HG03521 (cell line): Measurements from ENCODE around the gene KCNE1.

ENCODE experiments used
- ATAC-seq: cut with Tn5 transposase; IDR thresholded peaks from one replicate; pipeline ENCODE4 v1.9.1; 2021; ENCODE audit warnings: mild to moderate bottlenecking, moderate library complexity; ENCODE audit not compliant: unreplicated experiment

Gene KCNE1

DNA sequence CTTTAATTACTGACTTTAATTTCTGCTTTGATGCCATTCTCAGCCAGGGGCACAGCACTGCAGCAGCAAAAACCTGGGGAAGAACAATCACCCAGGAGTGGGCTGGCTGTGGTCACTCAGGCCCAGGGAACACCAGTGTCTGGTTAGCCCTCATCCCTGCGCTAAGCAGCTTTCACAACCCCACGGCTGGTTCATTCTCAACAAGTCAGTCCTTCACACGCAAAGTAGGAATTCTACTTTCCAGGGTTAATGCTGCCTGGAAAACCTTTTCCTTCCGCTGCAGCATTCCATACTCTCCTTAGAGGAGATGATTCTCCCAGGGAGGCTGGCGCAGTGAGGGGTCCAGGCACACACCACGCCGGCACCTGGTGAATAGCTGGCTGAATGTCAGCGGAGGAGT, 24.3 kb upstream of the KCNE1 start:
- no peak for ATAC-seq

DNA sequence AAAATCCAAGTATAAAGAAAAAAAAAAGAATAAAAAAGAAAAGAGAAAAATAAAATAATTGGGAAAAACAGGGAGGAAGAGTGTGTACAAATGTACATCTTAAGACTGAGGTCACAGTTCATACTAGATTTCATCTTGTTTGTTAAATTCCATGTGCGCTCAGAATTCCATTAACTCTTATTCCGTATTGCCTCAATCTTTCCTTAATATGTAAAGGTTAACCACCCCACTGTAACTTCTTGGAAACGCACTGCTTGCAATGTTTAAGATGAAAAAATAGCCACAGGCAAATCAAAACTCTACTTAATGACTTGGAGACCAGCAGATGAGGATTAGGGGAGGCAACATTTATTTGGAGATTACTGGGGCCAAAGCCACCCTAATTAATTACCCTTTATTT, 23.9 kb upstream of the KCNE1 start:
- ATAC-seq = no peak

DNA sequence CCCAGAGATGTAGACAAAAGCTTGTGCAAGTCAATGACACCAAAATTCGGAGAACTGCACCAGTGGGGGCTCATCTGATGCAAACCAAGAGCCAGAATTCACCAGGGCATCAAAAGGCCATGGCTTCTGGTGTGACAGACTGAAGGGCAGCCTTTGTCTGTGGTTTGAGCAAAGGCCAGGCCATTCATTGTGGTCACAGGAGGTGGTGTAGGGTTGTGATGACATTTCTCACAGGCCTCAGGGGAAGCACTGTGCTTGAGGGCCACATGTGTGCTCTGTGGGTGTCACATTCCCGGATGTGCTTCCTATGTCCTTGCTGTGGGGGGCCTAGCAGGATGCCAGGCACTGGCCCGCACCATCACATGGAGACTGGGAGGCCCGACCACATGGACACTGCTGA, 22.5 kb upstream of the KCNE1 start:
- ATAC-seq = no peak

DNA sequence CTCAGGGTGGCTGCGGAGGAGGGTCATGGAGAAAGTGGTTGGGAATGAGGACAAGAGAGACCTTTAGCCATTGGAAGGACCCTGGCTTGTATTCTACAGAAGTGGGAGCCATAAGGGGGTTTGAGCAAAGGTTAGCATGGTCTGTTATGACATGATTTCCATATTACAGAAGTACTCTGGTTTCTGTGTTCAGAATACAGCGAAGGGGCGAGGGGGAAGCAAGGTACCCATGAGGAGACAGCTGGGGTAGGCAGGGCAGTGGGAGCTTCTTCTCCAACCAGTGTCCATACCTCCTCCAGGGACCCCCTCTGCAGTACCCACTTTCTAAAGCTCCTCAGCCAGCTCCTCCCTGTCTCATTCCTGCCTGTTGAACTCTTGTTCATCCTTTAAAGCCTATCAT, 21.9 kb upstream of the KCNE1 start:
- ATAC-seq = no peak

DNA sequence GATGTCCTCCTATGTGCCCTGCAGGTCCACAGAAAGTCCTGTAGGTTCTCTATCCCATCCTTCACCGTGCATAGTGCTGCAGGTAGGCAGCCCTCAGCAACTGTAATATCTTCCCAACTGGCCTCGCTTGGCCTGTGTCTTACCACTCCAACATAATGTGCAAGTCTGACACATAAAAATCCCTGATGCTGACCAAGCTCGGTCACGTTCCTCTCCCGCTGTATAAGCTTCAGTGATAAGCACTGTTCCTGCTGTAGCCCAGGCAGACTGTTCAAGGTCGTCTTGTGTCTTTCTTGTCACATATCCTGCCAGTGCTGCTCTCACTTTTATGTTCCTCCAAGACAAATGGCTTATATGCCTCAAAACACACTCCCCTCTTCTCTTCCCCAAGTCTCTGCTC, 19.4 kb upstream of the KCNE1 start:
- no peak for ATAC-seq

DNA sequence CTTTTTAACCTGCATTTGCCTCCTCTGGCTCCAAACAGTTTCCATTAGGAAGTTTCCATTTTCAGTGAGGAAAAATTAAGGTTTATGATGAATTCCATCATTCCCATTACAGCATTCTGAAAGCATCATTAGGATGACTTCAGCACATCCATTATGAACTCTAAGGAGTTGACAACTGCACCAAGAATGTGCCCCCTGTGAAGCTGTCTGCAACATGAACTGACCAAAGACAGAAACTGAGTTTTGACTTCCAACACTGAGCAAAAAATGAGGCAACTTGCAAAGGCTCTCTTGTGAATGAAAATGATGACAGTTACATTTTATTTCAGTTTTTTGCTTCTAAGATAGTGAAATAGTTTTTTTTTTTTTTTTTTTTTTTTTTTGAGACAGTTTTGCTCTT, 18.3 kb upstream of the KCNE1 start:
- ATAC-seq = no peak

DNA sequence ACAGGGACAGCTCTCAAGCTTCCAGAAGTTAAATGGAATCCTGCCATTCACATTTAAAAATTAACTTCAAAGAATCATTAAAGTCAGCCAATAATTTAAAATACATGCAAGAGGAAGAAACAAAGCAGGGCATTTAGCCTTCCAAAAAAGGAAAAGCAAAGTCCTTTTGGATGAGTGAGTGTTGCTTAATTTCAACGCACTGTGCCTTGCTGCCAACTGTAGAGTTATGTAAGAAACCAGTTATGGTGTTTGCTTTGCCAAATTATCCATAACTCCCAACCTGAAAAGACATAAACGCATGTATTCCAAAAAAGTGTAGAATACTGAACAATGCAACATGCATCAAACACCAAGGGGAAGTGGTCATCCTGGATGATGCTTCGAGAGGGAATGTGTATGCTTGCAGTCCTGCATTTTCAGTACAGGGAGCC, 16.1 kb upstream of the KCNE1 start:
- ATAC-seq = no peak

DNA sequence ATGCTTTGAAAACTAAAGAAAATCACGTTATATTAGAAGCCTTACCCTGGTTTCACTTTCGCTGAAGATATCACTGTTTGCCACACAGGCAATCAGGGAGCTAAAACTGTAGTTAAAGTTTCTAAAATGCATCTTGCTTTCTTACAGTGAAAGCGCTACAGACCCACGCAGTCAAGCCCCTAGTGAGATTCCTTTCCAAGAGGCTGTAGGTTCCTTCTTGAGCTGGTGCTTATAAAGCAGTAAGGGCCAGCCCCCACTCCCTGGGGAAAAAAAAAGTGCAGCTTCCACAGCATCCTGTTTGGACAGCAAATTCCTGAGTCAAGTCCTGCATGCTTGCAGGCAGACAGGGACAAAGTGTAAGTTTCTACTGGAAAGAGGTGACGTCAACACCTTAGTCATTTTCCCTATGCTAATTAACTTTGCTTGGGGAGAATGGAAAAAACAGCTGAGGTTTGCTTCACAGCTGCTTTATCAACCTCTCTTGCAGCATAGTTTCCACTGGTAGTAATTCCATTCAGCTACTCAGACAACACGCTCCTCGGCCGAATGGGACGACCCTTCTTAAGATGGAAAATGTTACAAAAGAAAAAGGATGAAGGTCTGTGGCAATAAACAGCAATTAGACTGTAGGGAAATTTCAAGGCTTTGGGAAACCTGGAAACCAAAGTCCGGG, 14.7 kb upstream of the KCNE1 start:
- ATAC-seq = no peak

DNA sequence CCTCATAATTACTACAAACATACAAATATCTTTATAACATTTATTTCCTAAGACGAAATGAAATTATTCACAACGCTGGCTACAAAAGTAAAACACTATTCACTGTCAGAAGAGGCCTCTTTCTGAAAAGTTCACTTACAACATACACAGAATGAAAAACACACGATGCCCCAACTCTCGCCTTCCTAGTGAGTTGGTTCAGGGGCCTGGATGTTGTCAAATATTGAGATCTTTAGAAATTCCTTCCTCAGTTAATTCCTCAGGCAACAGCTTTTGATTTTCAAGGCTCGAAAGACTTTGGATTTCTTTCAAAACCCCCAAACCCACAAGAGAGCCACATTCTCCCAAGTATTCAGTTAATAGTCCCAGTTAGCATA, 14.2 kb upstream of the KCNE1 start:
- no peak for ATAC-seq

DNA sequence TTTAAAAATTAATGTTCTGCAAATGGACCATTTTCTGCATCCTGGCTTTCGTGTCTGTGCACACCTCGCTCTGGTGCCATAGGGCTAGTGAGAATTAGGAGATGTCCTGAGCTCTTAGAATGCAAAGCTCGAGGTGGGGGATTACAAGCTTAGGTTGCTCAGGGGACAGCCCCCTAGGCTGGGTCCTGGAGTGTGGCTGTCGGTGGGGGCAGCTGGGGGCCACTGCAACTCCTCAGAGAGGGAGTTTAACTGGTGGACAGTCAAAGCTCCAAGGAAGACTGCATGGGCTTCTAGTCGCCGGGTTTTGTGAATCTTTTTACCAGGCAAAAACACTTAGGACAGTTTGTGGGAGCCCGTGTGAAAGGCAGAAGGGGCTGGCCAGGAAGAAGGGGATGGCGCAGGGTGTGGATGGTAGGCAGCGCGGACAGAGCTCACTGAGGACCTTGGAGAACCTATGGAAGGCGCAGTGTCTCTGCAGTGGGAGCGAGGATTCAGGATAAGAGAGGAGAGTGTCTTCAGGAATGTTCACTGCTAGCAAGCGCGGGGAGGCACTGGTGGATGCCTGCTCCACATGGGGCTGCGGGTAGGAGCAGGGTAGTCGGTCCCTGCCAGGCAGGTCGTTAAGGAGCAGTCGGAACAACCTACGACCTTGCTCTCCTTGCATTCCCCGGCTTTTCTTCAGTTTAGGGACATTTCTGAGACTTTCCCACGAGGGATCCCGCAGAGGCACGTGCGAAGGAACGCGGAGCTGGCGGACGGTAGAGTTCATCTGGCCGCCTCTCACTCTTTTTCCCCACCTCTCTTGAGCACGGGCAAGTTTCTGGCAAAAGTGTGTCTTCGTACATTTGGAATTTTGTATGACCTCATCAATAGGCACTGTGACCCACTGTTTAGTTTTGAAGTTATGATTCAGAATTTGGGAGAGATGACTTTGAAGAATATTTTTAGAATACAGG, 12.9 kb upstream of the KCNE1 start:
- ATAC-seq = no peak

DNA sequence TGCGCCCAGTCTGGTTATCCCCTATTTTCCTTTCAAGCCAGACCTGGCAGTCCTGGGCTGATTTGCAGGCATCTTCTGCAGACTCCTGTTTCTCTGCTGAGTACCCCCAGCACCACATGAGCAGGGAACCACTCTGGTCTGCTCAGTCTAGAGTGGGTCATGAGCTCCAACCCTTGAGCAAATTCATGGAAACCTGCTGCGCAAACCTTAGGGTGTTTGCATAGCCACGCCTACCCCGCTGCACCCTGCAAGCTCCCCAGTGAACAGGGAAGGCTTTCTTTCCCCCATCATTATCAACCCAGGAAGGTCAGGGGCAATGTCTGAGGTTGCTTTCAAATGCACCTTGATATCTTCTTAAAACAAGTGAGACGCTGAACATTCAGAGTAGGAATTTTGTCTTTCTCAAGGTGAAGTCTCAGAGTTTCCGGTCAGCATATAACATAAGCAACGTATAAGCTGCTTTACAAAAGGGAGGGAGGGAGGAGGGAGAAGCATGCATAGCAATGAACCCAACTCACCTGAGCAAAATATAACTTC, 11.1 kb upstream of the KCNE1 start:
- no peak for ATAC-seq

DNA sequence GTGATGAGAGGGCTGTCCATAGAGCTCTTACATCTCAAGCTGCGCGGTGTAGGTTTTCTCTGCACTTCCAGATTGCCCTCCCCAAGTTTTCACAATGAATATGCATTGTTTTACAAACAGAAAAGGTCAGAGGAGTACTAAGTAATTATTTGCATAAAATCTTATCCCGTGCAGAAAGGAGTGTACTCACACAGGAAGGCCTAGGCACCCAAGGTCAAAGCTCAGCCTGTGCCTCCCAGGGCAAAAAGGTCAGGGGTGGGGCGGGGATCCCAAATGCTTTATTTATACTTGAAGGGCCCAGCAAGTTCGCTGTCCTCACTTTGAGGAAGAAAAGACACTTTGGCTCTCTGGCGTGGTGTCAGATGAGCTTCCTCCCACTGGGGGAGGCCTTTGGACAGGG, 10.3 kb upstream of the KCNE1 start:
- no peak for ATAC-seq

DNA sequence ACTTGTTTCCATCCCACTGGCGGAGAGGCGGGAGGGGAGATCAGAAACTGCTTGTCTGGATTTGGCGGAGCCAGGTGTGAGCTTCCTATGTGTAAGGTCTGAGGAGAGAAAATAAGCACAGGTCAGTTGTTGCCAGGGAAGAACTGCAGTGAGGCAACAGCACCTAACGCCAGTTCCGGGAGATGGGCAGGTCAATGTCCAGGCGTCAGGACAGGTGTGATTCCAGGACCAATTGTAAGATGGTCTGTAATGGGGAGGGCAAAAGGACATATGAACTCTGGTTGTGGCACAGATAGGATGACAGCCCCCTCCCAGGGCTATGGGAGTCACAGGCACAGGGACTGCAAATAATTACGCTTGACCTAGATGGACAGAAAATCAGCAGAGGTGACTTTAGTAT, 9.6 kb upstream of the KCNE1 start:
- ATAC-seq = no peak

DNA sequence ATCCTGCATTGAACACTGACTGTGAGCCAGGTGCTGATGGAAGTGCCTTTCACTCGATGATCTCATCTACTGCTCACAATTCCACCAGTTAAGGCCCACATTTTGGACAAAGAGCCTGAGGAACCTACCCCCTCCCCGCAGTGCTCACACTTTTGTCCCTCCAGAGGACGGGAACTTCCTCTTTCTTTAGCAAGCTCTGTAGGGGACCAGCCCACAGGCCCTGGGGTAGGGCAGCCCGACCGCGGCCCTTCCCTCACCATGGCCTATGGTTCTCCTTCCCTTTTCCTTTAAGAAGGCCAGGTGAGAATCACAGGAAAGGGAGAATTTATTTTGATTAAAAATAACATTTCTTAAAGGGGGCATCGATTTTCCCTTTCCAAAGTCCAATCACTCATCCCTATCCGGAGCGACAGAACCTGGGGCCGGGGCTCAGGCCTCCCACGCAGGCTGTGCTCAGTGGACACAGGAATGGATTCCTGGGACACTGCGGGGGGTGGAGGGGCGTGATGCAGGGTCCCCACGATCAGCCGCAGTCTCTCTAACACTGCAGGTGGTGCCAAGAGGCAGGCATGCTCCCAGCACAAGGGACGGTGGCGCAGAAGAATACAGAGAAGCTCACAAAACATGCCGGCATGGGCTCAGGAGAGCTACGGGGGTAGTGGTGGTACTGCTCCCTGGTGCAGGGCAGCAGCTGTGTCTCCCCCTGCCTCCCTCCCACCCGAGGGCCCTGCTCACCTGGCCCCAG, 8.9 kb upstream of the KCNE1 start:
- ATAC-seq = no peak

DNA sequence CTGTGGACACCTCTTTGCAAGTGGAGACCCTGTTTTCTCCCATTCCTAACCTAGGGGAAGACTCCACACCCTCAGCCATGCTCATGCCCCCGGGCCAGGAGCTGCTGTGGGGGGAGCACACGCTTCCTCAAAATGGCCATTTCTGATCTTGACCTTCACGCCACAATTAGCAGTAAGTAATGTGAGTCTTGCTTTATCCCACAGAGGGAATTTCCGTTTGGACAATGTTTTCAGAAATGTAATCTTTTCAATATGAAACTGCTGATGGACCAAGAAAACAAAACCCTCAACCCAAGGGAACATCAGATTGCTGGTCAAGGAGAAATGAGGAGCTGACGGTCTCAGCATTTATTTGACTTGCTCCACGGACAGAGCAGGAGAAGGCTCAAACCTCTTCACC, 8.3 kb upstream of the KCNE1 start:
- ATAC-seq = no peak

DNA sequence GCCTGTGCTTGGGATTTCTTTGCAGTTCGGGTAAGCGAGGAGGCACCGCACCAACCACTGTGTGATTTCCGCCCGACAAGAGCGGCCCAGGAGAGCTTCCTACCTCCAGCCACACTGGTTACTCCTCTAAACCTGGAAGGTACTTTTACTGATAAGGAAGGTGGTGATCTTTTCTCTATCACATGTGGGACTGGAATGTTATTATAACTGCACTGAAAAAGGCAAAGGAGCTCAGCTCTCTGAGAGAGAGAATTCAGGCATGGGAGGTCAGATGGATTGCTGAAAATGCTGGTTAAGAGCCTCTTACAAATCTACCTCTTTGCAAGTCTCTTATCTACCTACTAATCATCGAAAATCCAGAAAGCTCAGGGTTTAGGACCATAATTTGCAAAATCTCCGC, 7.7 kb upstream of the KCNE1 start:
- no peak for ATAC-seq

DNA sequence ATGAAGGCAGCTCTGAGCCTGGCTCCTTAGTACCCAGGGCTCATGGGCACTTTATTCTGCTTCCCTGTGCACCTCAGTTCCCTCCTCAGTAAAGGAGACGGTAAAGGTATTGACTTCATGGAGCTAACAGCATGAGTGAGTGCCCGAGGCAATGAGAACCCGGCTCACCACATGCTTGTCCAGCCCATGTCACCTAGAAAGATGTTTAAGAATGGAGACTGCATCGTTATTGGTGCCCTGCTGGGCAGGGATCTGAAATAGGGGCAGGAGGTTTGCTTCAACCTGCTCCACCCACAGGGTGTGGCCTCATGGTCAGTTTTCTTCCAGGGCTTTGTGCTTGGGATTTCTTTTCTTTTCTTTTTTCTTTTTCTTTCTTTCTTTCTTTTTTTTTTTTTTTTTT, 7.0 kb upstream of the KCNE1 start:
- no peak for ATAC-seq

DNA sequence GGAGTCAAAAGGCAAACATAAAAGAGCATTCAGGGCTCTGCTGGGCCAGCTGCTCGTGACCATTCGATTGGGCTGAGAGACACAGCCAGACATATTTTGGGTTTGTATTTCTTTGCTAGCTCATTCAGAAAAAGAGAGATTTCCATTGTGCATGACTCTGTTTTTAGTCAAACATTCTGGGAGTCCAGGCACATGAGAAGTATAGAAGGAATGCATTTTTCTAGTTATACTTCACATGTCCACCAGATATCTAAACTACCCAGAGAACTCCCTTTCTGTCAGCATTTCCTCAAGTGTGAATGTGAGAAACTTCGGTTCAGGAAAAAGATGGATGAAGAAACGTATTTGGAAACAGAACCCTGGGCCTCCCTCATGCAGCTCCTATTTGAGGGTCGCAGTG, 6.3 kb upstream of the KCNE1 start:
- ATAC-seq = no peak

DNA sequence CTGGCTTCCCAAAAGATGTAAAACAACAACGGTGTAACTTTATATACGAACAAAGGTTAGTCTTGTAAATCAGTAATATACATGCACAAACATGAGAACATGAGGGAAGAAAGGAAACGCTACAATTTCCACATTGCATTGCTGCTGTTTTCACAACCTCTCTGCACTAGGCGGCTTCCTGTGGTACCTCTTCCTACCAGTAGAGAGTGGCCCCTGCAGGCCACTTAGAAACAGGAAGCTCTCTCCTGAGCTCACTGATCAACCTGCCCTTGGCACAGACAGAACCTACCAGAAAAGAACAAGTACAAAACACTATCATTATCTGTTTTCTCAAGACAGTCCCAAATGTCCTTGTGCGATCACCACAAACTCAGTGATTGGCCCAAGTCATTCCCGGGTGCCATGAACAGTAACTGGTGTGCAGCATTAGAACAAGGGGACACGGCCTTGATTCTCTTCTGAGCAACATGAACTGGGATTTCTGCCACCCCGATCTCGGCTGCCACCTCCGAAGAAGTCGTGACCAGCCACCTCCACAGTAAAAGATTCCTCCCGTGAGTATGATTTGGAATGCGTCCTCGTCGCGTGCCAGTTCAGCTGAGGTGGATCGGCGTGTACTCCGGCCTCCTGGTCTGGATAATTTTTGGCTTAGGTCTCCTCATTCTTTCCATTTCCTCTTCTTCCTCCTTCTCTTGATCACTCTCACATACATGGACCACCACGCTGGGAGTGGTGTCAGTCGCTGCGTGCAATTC, 5.7 kb upstream of the KCNE1 start:
- no peak for ATAC-seq

DNA sequence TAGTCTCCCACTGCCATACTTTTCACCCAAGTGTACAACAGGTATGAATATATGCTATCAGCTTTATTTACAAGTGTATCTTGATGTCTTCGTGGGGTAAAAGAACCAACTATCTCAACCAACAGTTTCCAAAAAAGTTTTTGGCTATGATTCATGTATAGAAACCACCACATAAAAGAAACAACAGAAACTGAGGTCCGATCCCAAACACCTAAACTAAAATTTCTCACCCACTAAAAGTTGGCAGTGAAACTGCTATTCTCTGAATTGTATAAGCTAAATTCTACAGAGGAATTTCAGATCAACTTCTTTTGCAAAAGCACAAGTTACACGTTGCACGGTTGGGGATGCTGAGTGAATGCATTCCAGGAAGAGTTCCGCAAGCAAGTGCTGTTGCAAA, 5.0 kb upstream of the KCNE1 start:
- no peak for ATAC-seq
